ENCODE data around the gene RAB6B.

GRCh38 chr3:133887803-133888703 is 7.6 kb downstream of the RAB6B start:
- no peak for TF ChIP-seq SP2 (tag by site-specific recombination; IDR thresholded peaks at IDR 0.05)
- no peak for TF ChIP-seq CTCF (tag by site-specific recombination; IDR thresholded peaks at IDR 0.05)
- no peak for TF ChIP-seq ZNF830 (tag by site-specific recombination; IDR thresholded peaks at IDR 0.05; ENCODE audit: low read depth)
- no peak for TF ChIP-seq ZFP3 (tag by site-specific recombination; IDR thresholded peaks at IDR 0.05; ENCODE audit: low read depth)
- TF ChIP-seq ZBTB17 (tag by site-specific recombination; IDR thresholded peaks at IDR 0.05): no peak
- no peak for TF ChIP-seq ZNF555 (tag by site-specific recombination; conservative IDR thresholded peaks at IDR 0.05)
- TF ChIP-seq ZBTB8A (tag by site-specific recombination; IDR thresholded peaks at IDR 0.05): no peak
- TF ChIP-seq PBX3 (CRISPR knock-in tag; IDR thresholded peaks at IDR 0.05): no peak
- TF ChIP-seq OSR2 (tag by site-specific recombination; IDR thresholded peaks at IDR 0.05): no peak
- TF ChIP-seq ZNF707 (tag by site-specific recombination; IDR thresholded peaks at IDR 0.05): no peak

Data from HEK293 (cell line).